Bronchial epithelial cell (primary cell): ENCODE data around the gene KRTAP10-2. TPM values are rescaled to one million over a fixed set of nuclear protein-coding genes. Genes with fewer than 3 reads are reported as not detected.
"Not testable (repeated sequence)": the region's sequence is repeated elsewhere in the genome, so short reads cannot be mapped to it uniquely, and the experiment has no call there.

Source experiments
- DNase-seq: peaks from one replicate; pipeline ENCODE4 v3.0.0-alpha.2; 2010; ENCODE audit warnings: low read depth
- FAIRE-seq: peaks from 2 replicates; lab custom pipeline; 2011; peaks lifted over from hg19 to GRCh38; lab: Jason Lieb, UNC
- H3K27me3 ChIP-seq: 2 replicates; pipeline ENCODE4 v1.5.1; 2011; ENCODE audit warnings: low read length; ENCODE audit not compliant: control insufficient read depth, insufficient read depth
- H3K36me3 ChIP-seq: 2 replicates; pipeline ENCODE4 v1.5.1; 2011; ENCODE audit warnings: low read length; ENCODE audit not compliant: control insufficient read depth, insufficient read depth
- H3K4me3 ChIP-seq: 2 replicates; pipeline ENCODE4 v1.5.1; 2011; ENCODE audit warnings: mild to moderate bottlenecking, low read depth, low read length, control low read depth
- total RNA-seq: library from RNA; depleted of rRNA; stranded (reverse); fragments of >200 nt; gene quantifications from 2 replicates; pipeline ENCODE4 v1.2.1, GENCODE V29; 2014
- TF ChIP-seq, protein P1 (sequence below): IDR thresholded peaks from 2 replicates; pipeline ENCODE4 v1.5.1; 2011; ENCODE audit warnings: mild to moderate bottlenecking, moderate library complexity, low read length, control low read depth, inconsistent platforms; ENCODE audit not compliant: insufficient read depth, severe bottlenecking

KRTAP10-2 gene
- total RNA-seq, 1 donor from 2014 or later, result not detected

DNA sequence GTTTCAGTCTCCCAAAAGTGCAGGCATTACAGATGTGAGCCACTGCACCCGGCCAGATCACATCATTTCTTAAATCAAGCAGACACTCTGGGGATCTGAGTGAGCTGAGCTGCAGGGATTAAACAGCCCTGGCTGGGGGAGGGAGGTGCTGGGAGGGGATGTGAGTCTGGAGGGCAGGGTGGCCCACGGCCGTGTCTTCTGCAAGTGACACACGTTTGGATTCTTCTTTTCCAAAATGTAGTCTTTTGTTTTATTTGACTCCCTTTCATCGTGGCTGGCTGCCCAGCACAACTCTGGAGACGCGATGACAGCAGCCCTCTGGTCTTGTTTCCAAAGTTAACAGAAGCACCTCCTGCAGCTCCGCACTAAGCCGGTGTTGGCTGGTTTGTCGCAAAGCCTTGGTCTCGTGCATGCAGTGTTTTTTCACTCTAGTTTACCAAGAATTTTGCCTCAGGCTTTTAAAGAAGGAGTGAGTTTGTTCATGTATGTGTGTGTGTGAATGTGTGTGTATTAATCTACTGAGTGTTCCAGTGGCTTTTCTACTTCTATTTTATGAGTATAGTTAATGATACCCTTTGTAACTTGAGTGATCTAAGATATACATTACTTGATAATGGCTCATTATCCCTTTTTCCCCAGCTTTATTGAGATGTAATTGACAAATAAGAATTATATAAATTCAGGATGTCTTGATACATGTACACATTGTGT lies 31.9 kb upstream of the KRTAP10-2 start:
- FAIRE-seq, result no peak
- DNase-seq, result no peak
- no peak overlapping the region for H3K4me3 ChIP-seq
- H3K27me3 ChIP-seq, result no peaks in the 10 kb centered on the region
- TF ChIP-seq, protein P1, sequence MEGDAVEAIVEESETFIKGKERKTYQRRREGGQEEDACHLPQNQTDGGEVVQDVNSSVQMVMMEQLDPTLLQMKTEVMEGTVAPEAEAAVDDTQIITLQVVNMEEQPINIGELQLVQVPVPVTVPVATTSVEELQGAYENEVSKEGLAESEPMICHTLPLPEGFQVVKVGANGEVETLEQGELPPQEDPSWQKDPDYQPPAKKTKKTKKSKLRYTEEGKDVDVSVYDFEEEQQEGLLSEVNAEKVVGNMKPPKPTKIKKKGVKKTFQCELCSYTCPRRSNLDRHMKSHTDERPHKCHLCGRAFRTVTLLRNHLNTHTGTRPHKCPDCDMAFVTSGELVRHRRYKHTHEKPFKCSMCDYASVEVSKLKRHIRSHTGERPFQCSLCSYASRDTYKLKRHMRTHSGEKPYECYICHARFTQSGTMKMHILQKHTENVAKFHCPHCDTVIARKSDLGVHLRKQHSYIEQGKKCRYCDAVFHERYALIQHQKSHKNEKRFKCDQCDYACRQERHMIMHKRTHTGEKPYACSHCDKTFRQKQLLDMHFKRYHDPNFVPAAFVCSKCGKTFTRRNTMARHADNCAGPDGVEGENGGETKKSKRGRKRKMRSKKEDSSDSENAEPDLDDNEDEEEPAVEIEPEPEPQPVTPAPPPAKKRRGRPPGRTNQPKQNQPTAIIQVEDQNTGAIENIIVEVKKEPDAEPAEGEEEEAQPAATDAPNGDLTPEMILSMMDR, result no peak
- H3K36me3 ChIP-seq, result no peaks in the 10 kb centered on the region

DNA sequence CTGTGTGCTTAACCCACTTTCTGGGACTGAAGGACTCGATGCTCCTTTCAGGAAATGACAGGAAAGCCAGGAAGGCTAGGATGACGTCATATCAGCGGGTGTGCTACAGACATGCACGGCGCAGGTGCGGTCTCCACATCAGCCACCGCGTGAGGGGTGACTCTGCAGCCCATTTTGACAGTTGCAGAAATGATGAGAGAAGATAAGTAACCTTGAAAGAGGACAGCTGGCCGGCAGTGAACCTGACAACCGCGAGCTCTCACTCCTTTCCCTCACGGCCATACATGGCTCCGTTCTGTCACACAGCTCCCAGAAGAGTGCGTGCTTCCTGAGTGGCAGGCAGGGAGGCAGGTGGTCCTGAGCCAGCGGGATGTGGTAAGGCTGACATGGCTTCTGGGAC lies 30.8 kb upstream of the KRTAP10-2 start:
- TF ChIP-seq, protein P1, result no peak
- Histone ChIP-seq H3K36me3 (no peaks in the 10 kb centered on the region), H3K4me3 (no peak overlapping the region), H3K27me3 (no peaks in the 10 kb centered on the region)
- no peak for FAIRE-seq
- no peak for DNase-seq

DNA sequence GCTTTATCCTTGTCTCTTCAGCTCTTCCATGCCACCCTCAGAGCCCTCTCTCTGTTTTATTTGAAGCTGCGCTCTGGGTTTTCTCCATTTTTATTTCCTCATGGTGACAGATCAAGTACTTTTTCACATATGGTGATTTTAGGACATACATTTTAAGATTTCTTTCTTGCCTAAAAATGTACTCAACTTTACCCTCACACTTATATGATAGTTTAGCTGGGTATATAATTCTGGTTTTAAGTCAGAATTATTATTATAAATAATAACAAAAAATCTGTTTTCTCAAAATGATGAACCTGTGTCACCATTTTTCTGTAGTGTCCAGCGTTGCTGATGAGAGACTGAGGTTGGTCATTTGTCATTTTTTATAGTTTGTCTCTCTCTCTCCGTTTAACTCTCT lies 29.9 kb upstream of the KRTAP10-2 start:
- DNase-seq, result no peak
- TF ChIP-seq, protein P1, result no peak
- H3K27me3 ChIP-seq, result no peaks in the 10 kb centered on the region
- no peak for FAIRE-seq
- no peaks in the 10 kb centered on the region for H3K36me3 ChIP-seq
- no peak overlapping the region for H3K4me3 ChIP-seq

DNA sequence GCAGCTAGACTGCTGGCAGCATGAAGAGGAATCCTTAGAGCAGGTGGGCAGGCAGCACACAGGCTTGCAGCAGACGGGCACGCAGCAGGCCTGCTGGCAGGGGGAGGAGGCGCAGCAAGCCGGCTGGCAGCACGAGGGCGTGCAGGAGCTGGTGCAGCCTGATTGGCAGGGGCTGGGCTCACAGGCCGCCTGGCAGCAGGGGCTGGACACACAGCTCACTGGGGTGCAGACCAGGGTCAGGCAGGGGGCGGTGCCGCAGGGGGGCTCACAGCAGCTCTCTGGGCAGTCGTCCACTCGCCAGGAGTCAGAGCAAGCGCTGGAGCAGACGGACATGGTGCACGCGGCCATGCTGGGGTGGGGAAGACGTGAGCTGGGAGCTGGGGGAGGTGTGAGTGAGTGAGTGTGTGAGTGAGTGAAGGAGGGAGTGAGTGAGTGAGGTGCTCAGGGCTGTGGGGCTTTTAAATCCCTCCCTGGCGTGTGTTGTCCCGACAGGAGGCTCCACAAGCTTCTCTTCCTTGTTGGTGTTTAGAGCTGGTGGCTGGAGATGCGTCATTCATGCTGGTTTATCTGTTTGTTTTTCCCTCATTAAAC lies 29.0 kb upstream of the KRTAP10-2 start, which contains the start of gene KRTAP10-5:
KRTAP10-5 (minus strand) TSS at position 374 of the 591 bp plus-strand sequence; CDS start at position 348, 26 bp downstream.
- not testable (repeated sequence) for H3K27me3 ChIP-seq, H3K4me3 ChIP-seq, DNase-seq, FAIRE-seq, H3K36me3 ChIP-seq

DNA sequence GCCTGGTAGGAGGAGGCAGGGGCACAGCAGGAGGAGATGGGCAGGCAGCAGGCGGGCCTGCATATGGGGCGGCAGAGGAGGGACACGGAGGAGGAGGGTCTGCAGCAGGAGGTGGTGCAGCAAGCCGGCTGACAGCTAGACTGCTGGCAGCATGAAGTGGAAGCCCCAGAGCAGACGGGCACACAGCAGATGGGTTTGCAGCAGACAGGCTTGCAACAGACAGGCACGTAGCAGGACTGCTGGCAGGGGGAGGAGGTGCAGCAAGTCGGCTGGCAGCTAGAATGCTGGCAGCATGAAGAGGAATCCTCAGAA lies 28.5 kb upstream of the KRTAP10-2 start:
- TF ChIP-seq, protein P1, result no peak
- H3K27me3 ChIP-seq, result no peaks in the 10 kb centered on the region
- no peak overlapping the region for H3K4me3 ChIP-seq
- no peaks in the 10 kb centered on the region for H3K36me3 ChIP-seq
- DNase-seq (no peak), FAIRE-seq (no peak)

DNA sequence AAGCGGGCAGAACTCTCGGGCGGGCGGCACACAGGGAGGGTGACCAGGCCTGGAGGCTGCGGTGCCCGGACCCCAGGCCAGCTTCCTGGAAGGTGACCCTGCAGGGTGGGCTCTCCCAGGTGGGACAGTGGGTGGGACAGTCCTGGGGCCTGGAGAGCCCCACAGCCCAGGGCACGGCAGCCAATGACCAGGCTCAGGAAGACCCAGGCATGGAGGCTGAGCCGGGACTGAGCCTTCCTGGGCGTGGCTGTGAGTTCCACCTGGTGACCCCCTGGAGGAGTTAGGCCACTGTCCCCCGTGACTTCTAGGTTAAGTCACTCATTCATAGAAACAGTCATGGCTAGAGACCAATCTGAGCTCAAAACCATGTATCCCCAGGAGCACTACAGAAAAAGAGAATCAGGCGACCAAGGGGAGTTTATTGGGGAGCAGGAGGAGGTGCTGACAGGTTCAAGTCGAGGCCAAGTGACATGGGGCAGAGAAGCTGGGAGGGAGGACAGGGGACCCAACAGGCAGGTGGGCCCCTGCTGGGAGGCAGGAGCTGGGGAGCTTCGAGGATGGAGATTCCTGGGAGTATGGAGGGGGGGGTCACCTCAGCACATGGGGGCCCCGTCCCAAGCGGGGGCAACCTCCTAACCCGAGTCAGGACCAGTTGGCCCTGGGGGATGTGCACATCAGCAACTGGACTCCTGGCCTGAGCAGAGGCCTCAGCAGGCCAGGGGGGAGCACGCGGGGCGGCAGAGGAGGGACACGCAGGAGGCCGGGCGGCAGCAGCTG lies 27.9 kb upstream of the KRTAP10-2 start:
- FAIRE-seq (no peak), DNase-seq (no peak)
- Histone ChIP-seq H3K4me3 (no peak overlapping the region), H3K36me3 (no peaks in the 10 kb centered on the region), H3K27me3 (no peaks in the 10 kb centered on the region)
- TF ChIP-seq, protein P1, result no peak
